Stimulated activated naive CD4-positive, alpha-beta T cell (primary cell): ENCODE measurements around the gene FBL.
"Not testable (repeated sequence)": the region's sequence is repeated elsewhere in the genome, so short reads cannot be mapped to it uniquely, and the experiment has no call there.

Source experiments
- DNase-seq, 6 experiments: peaks; one replicate each; lab custom pipeline; 2025; lab: John Stamatoyannopoulos, UW

The FBL gene

GRCh38 chr19:39845933-39846677, at the start of gene FBL:
TSS of gene FBL (minus strand) at chr19:39846379. CDS start at chr19:39846300, 79 bp downstream.
- DNase-seq: peak; percentile 91 to 97 (median 96)

- DNase-seq: not testable (repeated sequence)
Observed at GRCh38 chr19:39895096-39895495, 48.9 kb upstream of the FBL start.

GRCh38 chr19:39894236-39894606, 48.0 kb upstream of the FBL start:
- DNase-seq: not testable (repeated sequence)

GRCh38 chr19:39893366-39894235, 47.4 kb upstream of the FBL start:
- peak in 3 of 6 experiments; percentile 29 to 65 (median 54) for DNase-seq

GRCh38 chr19:39892506-39892902, 46.3 kb upstream of the FBL start:
- DNase-seq: not testable (repeated sequence)

- DNase-seq: peak in 2 of 6 experiments; percentile 7 to 22
Observed at GRCh38 chr19:39891660-39892505, 45.7 kb upstream of the FBL start.

GRCh38 chr19:39890755-39891551, 44.8 kb upstream of the FBL start:
- no peak for DNase-seq

- DNase-seq: not testable (repeated sequence)
Observed at GRCh38 chr19:39889872-39890754, 43.9 kb upstream of the FBL start.

- not testable (repeated sequence) for DNase-seq
Observed at GRCh38 chr19:39887456-39887951, 41.3 kb upstream of the FBL start.

- not testable (repeated sequence) for DNase-seq
Observed at GRCh38 chr19:39885821-39886554, 39.8 kb upstream of the FBL start.

- not testable (repeated sequence) for DNase-seq
Observed at GRCh38 chr19:39884721-39885120, 38.5 kb upstream of the FBL start.

- DNase-seq: not testable (repeated sequence)
Observed at GRCh38 chr19:39882645-39883044, 36.5 kb upstream of the FBL start.

- DNase-seq: peak in 3 of 6 experiments; percentile 12 to 46 (median 24)
Observed at GRCh38 chr19:39881495-39882110, 35.4 kb upstream of the FBL start.

- DNase-seq: not testable (repeated sequence)
Observed at GRCh38 chr19:39880241-39880640, 34.1 kb upstream of the FBL start.

GRCh38 chr19:39879796-39880195, 33.6 kb upstream of the FBL start:
- DNase-seq: not testable (repeated sequence)

GRCh38 chr19:39878866-39879265, 32.7 kb upstream of the FBL start:
- DNase-seq: not testable (repeated sequence)

- no peak for DNase-seq
Observed at GRCh38 chr19:39878398-39878797, 32.2 kb upstream of the FBL start.

GRCh38 chr19:39877982-39878381, 31.8 kb upstream of the FBL start:
- DNase-seq: not testable (repeated sequence)

GRCh38 chr19:39877488-39877887, 31.3 kb upstream of the FBL start:
- peak in 1 of 6 experiments; percentile 53 for DNase-seq
